K562 (cell line): ENCODE measurements around the gene WWOX.

Experiments
- CHD4 ChIP-seq: fragments of 200-600 bp; sonication (generic); IDR thresholded peaks from 3 replicates; pipeline ENCODE4 v1.6.1; 2012; ENCODE audit warnings: low read depth, mild to moderate bottlenecking, mixed read lengths, low read length, inconsistent platforms; ENCODE audit not compliant: insufficient read depth, insufficient replicate concordance, poor library complexity, severe bottlenecking
- ESRRA ChIP-seq: fragments of 450-650 bp; IDR thresholded peaks from 2 replicates; pipeline ENCODE4 v1.6.1; 2014; ENCODE audit warnings: low read depth, mild to moderate bottlenecking, moderate library complexity, borderline replicate concordance
- KDM4B ChIP-seq, 2 experiments: fragments of 450-650 bp in 1 of 2; sonication (generic) in 1 of 2; IDR thresholded peaks; 2 replicates each; pipeline ENCODE4 v1.6.1; 2016 to 2017; ENCODE audit warnings: borderline replicate concordance in 2 of 2, antibody characterized with exemption in 1 of 2, low read depth in 1 of 2, mild to moderate bottlenecking in 1 of 2
- NFIC ChIP-seq: fragments of 450-650 bp; IDR thresholded peaks from 2 replicates; pipeline ENCODE4 v1.6.1; 2017; ENCODE audit warnings: mild to moderate bottlenecking, inconsistent platforms

DNA sequence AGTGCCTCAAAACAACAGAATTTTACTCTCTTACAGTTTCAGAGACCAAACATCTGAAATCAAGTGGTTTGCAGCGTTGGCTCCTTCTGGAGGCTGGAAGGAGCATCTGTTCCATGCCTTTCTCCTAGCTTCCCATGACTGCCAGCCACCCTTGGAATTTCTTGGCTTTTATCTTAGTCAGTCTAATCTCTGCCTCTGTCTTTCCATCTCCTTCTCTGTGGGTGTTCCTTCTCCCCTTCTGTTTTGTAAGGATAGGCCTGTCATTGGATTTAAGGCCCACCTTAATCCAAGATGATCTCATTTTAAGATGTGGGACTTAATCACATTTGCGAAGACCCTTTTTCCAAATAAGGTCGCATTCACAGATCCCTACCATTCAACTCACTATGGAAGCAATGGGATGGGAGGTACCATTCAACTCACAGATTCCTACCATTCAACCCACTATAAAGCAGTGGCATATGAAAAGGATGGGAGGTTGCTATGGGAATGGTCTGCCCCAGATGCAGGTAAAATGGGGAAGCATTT is 321.8 kb downstream of the WWOX start:
- TF ChIP-seq ESRRA (no peak), CHD4 (no peak), KDM4B (IDR thresholded peaks at IDR 0.05; ENCODE audit: borderline replicate concordance in 2 of 2, low read depth in 1 of 2) (no peak), NFIC (no peak)
